HepG2 (cell line): ENCODE results near the gene ICE2.

Source experiments
- CTCF ChIP-seq: sonication (generic); formaldehyde crosslinking; IDR thresholded peaks from 2 replicates; pipeline ENCODE4 v1.5.0; 2020; ENCODE audit warnings: mild to moderate bottlenecking, missing genetic modification reagents, moderate library complexity
- ELK4 ChIP-seq: sonication (generic); formaldehyde crosslinking; IDR thresholded peaks from 2 replicates; pipeline ENCODE4 v1.9.0; 2021; ENCODE audit warnings: missing genetic modification reagents, borderline replicate concordance
- SIN3A ChIP-seq: IDR thresholded peaks from 2 replicates; pipeline ENCODE4 v1.6.1; 2011; ENCODE audit warnings: low read depth, mild to moderate bottlenecking, control low read depth, low read length, borderline replicate concordance
- SMC3 ChIP-seq: IDR thresholded peaks from 2 replicates; pipeline ENCODE4 v1.6.1; 2011; ENCODE audit warnings: low read length, improper control_type of control experiment
- SP1 ChIP-seq, 2 experiments: fragments of 450-650 bp in 1 of 2; sonication (generic) in 1 of 2; formaldehyde crosslinking in 1 of 2; IDR thresholded peaks; 2 replicates each; pipeline versions ENCODE4 v1.4.0 to v1.6.1; 2016 to 2020; ENCODE audit warnings: missing genetic modification reagents in 1 of 2
- SP140L ChIP-seq: sonication (generic); formaldehyde crosslinking; IDR thresholded peaks from 2 replicates; pipeline ENCODE4 v1.4.0; 2020; ENCODE audit warnings: missing genetic modification reagents, borderline replicate concordance
- TERF1 ChIP-seq: sonication (generic); formaldehyde crosslinking; IDR thresholded peaks from 2 replicates; pipeline ENCODE4 v1.8.0; 2022; ENCODE audit warnings: mild to moderate bottlenecking, missing genetic modification reagents, moderate library complexity
- ZBTB21 ChIP-seq: sonication (generic); formaldehyde crosslinking; IDR thresholded peaks from 2 replicates; pipeline ENCODE4 v1.4.0; 2020; ENCODE audit warnings: missing genetic modification reagents
- ZNF687 ChIP-seq: sonication (generic); formaldehyde crosslinking; IDR thresholded peaks from 2 replicates; pipeline ENCODE4 v1.5.1; 2020; ENCODE audit warnings: mild to moderate bottlenecking, missing genetic modification reagents, moderate library complexity

GRCh38 chr15:60476713-60477112 is 2.2 kb downstream of the ICE2 start:
- TF ChIP-seq ZBTB21 (CRISPR knock-in tag), result no peak
- no peak for TF ChIP-seq CTCF (CRISPR knock-in tag)
- no peak for TF ChIP-seq SP140L
- TF ChIP-seq ELK4 (CRISPR knock-in tag), result no peak
- no peak for TF ChIP-seq ZNF687 (CRISPR knock-in tag)
- no peak for TF ChIP-seq SP1 (IDR thresholded peaks at IDR 0.05)
- no peak for TF ChIP-seq SP1 (CRISPR knock-in tag; IDR thresholded peaks at IDR 0.05)
- no peak for TF ChIP-seq SMC3
- TF ChIP-seq TERF1 (CRISPR knock-in tag), result no peak
- TF ChIP-seq SIN3A, result no peak
